CD4-positive, alpha-beta T cell treated with Interleukin-6 for 4 hours (primary cell): ENCODE measurements around the gene CLDN16.

Experiments used
- DNase-seq: peaks from one replicate; pipeline ENCODE4 v3.0.0-alpha.2; 2020; ENCODE audit warnings: mixed read lengths

CLDN16 gene, protein sequence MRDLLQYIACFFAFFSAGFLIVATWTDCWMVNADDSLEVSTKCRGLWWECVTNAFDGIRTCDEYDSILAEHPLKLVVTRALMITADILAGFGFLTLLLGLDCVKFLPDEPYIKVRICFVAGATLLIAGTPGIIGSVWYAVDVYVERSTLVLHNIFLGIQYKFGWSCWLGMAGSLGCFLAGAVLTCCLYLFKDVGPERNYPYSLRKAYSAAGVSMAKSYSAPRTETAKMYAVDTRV

DNA sequence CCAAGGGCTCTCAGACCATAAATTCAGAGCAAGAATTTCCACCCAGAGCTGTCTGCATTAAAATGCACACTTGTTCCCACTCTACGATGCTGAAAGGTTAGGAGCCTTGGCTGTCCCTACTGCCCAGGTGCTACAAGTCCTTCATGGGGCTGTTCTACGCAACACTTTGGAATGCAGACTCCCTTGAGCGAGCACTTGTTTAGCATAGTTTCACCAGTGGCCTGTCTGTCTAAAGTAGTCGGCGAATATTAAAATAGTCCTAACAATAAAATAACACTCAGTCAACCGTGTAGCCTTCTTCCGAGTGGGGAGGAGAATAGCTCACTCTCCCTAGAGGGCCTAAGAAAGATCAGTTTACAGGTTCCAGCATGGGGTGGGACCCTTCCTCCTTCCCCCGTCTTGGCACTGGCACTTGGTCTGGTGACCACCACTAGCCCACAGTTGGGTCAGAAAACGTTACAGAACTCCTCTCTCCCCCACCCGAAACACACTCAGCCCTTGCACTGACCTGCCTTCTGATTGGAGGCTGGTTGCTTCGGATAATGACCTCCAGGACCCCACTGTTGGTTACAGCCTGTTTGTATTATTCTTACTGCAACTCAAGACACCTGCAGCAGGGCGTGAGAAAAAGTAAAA is at the start of gene CLDN16:
Gene CLDN16 (plus strand): TSS at position 586 of the 636 bp plus-strand sequence. CDS start 167 bp downstream, outside the sequence.
- no peak for DNase-seq

DNA sequence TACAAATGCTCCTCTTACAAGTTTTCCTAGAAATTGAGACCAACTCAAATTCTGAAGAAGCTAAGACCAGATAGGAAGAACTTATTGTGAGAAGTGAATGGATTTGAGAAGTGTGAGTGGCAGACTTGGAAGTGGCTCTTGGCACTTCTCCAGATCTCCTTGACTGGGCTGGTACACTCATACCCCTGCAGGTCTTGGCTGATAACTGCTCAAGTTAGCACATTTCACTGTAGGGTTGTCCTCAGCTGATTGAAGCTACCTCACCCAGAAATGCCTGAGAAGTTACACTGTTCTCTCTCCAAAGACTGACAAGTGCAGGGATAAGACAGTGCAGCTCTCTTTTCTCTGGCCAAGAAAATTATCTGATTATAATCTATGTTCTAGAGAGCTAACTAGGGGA is 49.2 kb upstream of the CLDN16 start:
- DNase-seq = no peak

DNA sequence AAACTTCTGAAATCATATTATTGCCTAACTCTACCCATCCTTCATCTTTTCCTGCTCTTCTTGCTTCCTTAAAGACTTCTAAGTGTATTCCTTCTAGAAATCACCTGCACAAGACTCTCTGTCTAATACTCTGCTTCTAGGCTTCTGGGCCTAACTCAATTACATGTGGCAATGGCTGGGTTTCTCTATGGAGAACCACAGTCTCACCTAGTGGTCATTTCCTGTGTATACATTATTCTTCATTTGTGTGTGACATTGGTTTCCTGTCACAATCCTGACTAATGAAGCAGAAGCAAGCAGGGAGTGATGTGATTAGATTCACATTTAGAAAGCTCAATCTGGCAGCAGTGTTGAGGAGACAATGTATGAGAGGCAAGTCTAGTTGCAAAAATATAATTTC is 48.8 kb upstream of the CLDN16 start:
- no peak for DNase-seq

DNA sequence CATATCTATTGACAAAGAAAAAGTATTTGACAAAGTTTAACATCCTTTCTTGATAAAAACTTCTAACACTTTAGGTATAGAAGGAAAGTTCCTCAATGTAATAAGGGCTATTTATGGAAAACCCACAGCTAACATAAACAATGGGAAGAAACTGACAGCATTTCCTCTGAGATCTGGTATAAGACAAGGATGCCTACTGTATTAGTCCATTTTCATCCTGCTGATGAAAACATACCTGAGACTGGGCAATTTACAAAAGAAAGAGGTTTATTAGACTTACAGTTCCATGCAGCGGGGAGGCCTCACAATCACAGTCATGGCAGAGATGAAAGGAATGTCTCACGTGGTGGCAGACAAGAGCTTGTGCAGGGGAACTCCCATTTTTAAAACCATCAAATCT is 47.9 kb upstream of the CLDN16 start:
- DNase-seq = no peak

DNA sequence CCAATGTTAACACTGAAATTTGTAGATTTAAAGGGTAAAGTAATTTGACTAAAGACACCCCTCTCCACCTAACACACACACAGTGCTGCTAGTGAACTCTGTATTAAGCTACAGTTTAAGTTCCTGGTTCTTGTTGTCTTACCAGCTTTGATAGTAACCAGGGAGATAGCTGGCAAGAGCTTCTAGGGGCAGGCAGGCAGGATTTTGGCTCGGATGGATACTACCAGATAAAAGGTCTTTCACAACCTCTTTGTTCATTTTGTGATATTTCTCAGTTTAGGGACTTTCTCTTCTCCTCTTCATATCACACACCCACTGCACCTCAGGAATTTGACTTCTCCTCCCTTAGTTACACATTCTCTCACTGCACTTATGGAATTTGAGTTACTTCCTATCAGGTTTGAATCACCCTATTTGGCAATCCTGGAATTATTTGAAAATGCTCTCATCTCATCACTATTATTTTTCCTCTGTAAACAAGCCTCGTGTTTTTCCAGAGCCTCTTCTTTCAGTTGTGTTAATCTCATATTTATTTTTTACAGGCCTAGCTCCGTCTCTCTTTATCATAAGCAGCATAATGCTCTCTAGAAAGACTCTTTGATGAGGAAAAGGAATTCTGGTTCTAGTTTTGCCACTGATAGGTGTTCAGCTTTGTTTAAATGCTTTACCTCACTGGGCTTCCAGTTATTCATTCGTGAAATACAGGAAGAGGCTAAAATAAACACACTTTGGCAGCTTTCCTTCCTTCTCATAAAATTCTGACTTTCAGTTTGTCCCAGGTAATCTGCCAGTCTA is 42.7 kb upstream of the CLDN16 start:
- no peak for DNase-seq

DNA sequence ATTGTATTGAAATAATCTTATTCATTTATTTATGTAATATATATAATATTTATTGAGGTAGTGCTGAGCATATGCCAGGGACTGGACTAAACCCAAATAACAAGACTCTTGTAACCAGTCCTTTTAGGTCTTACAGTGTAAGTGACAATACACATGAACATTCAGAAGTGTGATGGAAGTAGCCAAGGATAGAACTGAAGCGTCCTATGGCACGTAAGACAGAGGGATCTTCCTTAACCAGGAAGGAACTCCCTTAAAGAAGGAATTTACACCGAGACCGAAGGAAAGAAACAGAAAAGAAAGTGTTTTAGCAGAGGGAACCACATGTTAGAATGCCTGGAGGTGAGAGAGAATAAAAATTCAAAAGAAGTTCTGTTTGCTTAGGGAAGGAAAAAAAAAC is 42.1 kb upstream of the CLDN16 start:
- DNase-seq = no peak

DNA sequence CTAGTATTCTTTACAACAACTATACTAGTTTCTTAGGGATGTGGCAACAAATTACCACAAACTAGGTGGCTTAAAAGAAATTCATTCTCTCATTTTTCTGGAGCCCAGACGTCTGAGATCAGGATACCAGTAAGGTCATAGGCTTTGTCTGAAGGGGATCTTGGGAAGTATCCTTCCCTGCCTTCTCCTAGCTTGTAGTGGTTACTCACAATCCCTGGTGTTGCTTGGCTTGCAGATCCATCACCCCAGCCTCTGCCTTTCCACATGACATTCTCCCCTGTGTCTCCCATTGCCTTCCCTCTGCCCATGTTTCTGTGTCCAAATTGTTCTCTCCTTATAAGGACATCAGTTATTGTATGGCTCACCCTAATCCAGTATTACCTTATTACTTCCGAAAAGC is 41.4 kb upstream of the CLDN16 start:
- DNase-seq = no peak

DNA sequence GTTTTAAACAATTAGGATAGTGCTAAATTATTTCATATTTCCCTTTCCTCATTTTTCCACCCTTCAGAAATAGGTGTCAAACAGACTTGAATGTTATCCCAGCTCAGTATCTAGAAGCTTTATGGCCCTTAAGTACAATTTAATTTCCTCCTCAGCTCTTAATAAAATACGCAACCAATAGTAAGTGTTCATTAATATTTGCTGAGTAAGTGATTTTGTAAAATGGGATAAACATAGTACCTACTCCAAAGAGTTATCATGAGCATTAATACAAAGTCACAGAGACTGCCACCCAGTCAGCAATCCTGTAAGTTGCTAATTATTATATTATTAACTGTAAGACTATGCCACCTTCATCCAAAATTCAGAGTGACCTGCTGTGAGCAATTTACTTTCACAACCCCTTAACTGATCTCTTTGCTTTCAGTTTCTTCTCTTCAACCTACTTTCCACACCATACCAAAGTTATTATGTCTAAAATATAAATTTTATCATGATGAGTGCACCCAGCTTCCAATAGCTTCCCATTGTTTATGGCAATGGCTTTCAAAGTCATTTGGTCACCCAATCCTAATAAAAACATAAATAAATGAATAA is 35.0 kb upstream of the CLDN16 start:
- DNase-seq = no peak

DNA sequence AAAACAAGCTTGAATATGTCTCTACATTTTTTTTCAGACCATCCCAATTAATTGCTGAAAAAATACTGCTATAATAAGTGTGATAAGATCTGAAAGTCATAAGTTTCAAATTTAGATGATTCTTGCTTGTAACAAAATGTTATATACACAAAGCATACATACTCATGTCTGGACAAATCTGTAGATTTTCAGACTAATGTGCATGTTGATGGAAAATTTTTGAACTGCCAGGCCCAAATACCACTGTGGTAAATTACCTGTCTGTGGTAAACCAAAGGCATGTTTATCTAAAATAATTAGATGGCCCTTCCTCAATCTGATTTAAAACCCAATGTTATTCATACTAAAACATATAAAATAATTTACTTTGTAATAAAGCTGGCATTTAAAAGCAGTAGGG is 31.7 kb upstream of the CLDN16 start:
- no peak for DNase-seq

DNA sequence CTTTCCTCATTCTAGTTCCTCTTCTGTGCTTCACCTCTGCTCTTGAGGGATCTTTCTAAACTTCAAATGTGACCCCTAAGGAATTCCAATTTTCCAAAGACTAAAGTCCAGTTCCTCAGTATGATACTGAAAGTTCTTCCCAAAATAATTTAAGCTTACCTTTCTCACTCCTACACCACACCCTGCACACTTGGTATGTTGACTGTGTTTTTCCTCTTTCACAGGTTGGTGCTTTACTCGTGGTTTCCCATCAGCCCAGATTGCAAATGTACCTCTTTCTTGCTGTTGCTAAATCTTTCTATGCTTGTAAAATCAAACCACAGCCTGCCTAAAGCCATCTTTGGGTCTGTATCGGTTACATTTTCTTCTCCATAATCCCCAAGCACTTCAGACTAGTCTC is 30.5 kb upstream of the CLDN16 start:
- no peak for DNase-seq

DNA sequence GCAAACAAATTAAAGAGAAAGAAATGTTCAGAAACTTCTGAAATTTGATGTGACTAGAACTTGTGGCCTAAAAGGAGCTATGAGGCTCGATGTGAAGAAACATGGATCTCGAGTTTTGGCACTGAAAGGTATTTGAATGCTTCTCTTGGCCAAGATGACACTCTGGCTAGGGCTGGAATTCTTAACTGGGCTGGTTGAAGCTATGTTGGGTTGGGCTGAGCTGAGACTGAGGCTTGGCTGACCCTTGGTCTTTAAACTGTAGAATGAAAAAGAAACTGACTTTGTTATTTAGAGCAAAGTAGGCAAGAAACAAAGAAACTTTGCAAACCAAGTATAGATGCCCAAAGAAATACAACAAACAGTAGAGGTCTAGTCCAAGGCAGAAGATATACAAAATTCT is 28.1 kb upstream of the CLDN16 start:
- no peak for DNase-seq

DNA sequence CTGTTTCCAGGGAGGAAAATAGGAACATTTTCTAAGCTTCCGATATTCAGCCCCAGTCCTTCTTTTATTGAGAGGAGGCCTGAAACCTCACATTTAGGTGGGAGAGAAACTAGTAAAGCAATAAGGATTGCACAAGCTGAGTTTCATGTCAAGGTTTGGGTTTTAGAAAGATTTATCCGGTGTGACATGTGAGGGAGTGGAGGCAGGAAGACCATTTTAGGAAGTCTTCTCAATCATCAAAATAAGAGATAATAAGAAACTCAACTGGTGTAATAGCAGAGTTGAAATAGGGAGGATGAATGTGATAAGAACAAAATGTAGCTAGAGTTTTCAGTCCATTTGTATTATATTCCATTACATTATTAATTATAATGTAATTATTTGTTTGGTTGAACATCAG is 27.7 kb upstream of the CLDN16 start:
- no peak for DNase-seq

DNA sequence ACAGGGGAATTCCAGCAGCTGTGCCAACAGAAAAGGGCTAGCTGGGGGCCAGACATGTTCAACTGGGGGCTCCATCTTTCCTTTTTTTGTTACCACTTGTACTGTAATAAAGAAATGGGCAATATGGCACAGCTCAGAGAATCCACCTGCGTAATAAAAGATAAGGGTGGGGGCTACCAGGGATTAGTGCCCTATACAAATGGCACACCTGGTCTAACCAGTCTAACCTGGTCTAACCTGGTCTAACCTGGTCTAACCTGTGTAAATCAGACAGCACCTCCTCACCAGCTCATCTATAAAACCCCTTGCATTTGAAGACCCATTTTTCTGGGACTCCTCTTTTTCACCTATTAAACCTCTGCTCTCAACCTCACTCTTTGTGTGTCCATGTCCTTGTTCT is 26.2 kb upstream of the CLDN16 start:
- no peak for DNase-seq

DNA sequence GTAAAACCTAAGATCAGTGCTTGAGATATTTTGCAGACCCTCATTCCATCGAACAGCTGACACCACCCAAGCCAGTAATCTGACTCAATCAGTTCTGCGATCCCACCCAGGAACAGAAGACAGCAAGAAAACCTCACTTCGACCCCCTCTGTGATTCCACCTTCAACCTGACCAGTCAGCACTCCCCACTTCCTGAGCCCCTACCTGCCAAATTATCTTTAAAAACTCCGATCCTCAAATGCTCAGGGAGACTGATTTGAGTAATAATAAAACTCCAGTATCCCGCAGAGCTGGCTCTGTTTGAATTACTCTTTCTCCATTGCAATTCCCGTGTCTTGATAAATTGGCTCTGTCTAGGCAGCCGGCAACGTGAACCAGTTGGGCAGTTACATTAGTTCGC is 25.7 kb upstream of the CLDN16 start:
- no peak for DNase-seq

DNA sequence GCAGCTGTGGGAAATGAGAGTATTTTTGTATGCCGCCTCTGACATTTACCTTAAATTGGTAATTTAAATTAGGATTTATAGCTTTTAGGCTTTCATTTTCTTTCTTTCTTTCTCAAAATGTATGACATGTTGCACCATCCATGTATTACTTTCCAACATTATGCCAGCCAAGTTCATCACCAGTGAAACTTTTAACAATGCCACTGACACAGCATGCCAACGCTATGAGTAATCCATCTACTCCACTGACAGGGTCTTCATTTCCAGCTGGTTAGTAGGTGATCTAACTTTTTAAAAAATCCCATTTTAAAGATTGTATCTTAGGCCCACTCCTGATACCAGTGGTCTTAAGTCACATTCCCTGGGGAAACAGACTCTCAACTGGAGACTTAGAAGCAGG is 21.8 kb upstream of the CLDN16 start:
- no peak for DNase-seq

DNA sequence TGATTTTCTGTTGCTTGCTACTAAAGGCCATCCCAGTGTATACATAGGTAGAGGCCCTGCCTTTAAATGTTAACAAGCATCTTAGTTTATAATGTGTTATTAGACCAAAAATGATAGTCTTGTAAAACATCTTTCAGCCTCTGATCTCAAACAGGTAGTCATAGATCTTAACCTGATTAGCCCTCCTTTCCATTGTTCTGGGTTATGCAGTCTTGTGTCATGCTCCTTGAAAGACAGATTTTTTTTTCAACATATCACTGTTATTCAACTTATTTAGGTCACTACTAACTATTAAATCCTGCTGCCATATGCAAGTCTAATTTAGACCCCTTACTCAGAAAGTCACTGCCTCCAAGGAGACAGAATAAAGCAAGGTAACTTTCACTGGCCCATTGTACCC is 19.1 kb upstream of the CLDN16 start:
- no peak for DNase-seq

DNA sequence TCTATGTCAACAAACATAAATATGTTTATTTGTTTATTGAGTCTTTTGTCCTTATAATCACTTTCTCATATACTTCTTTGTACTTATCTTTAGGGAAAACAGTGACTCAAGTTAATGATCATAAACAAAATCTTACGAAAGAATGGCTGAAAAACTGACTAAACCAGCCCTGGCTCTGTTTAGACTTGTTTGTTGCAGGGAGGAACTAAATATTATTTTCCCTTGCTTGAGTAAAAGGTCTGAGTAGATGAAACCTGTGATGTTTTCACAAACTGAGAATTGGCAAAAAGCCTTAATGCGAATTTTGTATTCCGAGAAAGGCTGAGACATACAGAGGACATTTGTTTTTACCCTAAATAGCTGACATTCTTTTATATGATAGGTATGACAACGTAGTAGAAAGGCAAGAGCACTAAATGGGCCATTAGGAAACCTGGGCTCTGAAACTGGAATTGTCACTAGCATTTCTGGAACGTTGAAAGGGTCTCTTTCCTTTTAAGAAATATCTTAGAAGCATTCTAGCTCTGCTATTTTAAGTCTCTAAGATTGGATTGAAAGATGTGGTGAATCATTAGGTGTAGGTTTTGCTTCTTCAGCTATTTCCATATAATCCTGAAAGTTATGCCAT is 18.2 kb upstream of the CLDN16 start:
- no peak for DNase-seq

DNA sequence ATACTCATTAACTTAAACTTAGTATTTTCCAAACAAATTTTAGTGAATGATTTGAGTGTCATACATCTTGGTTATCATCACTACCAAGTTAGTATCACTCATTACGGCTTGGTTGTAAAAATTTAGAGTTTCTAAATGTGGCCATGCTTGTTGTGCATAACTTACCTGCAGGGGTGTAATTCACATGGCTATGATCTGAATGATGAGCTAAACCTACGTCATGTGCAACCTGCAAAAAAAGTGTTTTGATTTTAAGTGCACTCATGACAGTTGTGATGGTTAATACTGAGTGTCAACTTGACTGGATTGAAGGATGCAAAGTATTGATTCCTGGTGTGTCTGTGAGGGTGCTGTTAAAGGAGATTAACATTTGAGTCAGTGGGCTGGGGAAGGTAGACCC is 17.6 kb upstream of the CLDN16 start:
- no peak for DNase-seq

DNA sequence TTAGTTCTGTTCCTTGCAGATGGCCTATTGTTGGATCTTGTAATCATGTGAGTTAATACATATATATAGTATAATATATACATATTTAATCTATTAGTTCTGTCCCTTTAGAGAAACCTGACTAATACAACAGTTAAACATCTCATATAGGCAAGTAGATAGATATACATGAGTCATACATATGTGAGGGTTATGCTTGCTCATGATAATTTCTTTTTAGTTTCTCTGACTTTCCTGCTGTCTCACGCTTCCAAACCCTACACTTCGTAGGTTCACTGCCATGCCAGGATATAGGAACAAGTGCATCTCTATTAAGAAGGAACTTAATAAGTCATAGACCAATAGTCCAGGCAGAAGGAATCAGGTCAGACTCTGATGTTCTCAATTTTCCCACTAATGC is 16.8 kb upstream of the CLDN16 start:
- no peak for DNase-seq

DNA sequence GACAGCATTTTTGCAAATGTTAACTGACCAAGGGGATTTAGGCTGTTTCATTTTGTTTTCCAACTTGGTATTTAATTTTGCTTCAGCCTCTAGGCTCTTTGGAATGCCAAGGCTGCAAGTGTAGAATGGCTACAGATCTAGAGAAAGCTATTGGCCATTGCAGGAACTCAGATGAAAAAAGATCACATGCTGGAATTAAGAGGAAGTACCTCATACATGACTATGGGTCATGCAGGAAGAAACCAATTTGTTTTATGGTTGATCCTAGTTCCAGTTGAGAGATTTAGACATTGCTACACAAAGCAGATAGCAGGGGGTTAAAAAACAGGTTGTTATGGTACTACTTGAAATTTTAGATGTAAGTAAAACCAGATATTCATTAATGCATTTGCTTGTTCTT is 12.7 kb upstream of the CLDN16 start:
- no peak for DNase-seq

DNA sequence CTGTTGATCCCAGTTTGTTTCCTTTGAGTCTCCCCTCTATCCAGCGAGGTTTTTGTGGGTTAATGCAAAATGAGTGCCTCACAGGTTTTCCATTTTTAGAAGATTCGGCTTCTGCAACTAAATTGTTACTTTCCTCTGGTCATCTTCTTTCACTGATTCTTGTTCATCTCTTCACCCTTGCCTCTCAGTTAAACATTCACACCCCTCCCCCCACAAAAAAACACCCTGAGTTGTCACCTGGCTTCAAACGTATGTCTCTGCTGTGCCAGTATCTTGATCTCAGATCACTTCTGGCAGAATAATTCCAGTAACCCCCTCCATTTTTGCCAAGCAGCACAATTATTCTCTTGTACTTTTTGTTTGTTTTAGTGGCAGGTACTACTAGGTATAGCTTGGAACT is 12.3 kb upstream of the CLDN16 start:
- no peak for DNase-seq

DNA sequence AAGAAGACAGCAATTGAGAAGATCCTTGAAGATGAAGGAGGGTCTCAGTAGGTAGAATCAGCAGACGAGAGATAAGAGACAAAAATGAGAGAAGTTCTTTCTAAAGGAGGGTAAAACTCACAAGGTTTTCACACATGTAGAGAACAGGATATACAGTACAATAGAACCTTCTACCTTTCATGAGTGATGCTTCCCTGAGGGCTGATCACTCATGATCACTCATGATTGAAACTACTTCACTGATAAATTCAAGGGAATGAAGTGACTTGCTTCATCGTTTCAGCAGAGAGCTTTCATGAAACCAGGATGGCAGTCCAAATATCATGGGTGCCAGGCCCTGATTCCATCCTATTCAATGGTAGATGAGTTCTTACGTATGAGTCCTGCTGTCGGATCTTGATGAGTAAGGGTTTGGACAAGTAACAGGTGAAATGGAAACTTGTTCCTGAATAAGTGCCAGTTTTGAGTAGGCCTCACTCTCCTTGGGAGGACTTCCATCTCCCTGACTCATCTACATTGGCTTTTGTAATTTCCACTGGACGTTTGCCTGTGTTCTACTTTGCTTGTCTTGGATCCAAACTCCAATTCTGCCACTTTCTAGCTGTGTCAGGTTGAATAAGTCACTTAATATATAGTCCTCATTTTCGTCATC is 9.6 kb upstream of the CLDN16 start:
- no peak for DNase-seq

DNA sequence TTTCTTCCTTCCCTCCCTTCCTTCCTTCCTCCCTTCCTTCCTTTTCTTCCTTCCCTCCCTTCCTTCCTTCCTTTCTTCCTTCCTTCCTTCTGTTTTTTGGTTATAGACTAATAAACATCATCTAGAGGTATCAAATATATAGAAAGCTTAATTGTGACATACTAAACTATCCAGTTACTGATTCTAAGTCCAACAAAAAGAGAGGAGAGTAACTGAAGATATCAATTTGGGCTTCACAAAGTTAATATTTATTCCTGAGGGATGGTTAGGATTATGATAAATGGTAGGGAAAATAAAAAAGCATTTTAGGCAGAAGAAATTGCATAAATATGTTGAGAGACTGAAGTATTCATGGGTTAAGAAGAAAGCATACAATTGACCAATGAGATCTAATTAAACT is 7.8 kb upstream of the CLDN16 start:
- no peak for DNase-seq
